ENCODE data around the gene NDUFS6.
"Not testable (repeated sequence)": the region's sequence is repeated elsewhere in the genome, so short reads cannot be mapped to it uniquely, and the experiment has no call there.

The NDUFS6 gene

GRCh38 chr5:1835431-1835830, 34.2 kb downstream of the NDUFS6 start:
- no peak overlapping the region for H3K27ac ChIP-seq (ENCODE audit: low read depth, low read length)
- H3K36me3 ChIP-seq (ENCODE audit: insufficient read depth, low read length): no peaks in the 10 kb centered on the region
- H3K4me1 ChIP-seq (ENCODE audit: control insufficient read depth, insufficient read depth, low read length, unreplicated experiment): no peaks in the 10 kb centered on the region
- peaks cover 56% of the 10 kb centered on the region for H3K27me3 ChIP-seq (ENCODE audit: insufficient read depth, low read length)
- H3K4me3 ChIP-seq (ENCODE audit: low read depth, low read length): no peak overlapping the region
- no peak overlapping the region for H2AFZ ChIP-seq (ENCODE audit: low read length, unreplicated experiment)
- H3K79me2 ChIP-seq (ENCODE audit: control insufficient read depth, insufficient read depth, low read length, unreplicated experiment): no peaks in the 10 kb centered on the region

GRCh38 chr5:1836176-1836890, 35.1 kb downstream of the NDUFS6 start:
- H3K27ac ChIP-seq (ENCODE audit: low read depth, low read length): no peak overlapping the region
- H2AFZ ChIP-seq (ENCODE audit: low read length, unreplicated experiment): no peak overlapping the region
- H3K27me3 ChIP-seq (ENCODE audit: insufficient read depth, low read length): peaks cover 65% of the 10 kb centered on the region
- no peaks in the 10 kb centered on the region for H3K36me3 ChIP-seq (ENCODE audit: insufficient read depth, low read length)
- H3K4me1 ChIP-seq (ENCODE audit: control insufficient read depth, insufficient read depth, low read length, unreplicated experiment): no peaks in the 10 kb centered on the region
- no peaks in the 10 kb centered on the region for H3K79me2 ChIP-seq (ENCODE audit: control insufficient read depth, insufficient read depth, low read length, unreplicated experiment)
- H3K4me3 ChIP-seq (ENCODE audit: low read depth, low read length): no peak overlapping the region

- Histone ChIP-seq H3K36me3 (ENCODE audit: insufficient read depth, low read length) (no peaks in the 10 kb centered on the region), H2AFZ (ENCODE audit: low read length, unreplicated experiment) (no peak overlapping the region), H3K27me3 (ENCODE audit: insufficient read depth, low read length) (peaks cover 73% of the 10 kb centered on the region), H3K4me3 (ENCODE audit: low read depth, low read length) (no peak overlapping the region), H3K4me1 (ENCODE audit: control insufficient read depth, insufficient read depth, low read length, unreplicated experiment) (no peaks in the 10 kb centered on the region), H3K79me2 (ENCODE audit: control insufficient read depth, insufficient read depth, low read length, unreplicated experiment) (no peaks in the 10 kb centered on the region), H3K27ac (ENCODE audit: low read depth, low read length) (no peak overlapping the region)
Measured at GRCh38 chr5:1836891-1837880, 36.0 kb downstream of the NDUFS6 start.

- no peak overlapping the region for H3K27ac ChIP-seq (ENCODE audit: low read depth, low read length)
- peaks cover 77% of the 10 kb centered on the region for H3K27me3 ChIP-seq (ENCODE audit: insufficient read depth, low read length)
Measured at GRCh38 chr5:1838013-1838412, 36.8 kb downstream of the NDUFS6 start.

GRCh38 chr5:1840071-1840547, 38.9 kb downstream of the NDUFS6 start:
- no peaks in the 10 kb centered on the region for H3K36me3 ChIP-seq (ENCODE audit: insufficient read depth, low read length)
- no peak overlapping the region for H3K4me3 ChIP-seq (ENCODE audit: low read depth, low read length)
- no peaks in the 10 kb centered on the region for H3K79me2 ChIP-seq (ENCODE audit: control insufficient read depth, insufficient read depth, low read length, unreplicated experiment)
- no peaks in the 10 kb centered on the region for H3K4me1 ChIP-seq (ENCODE audit: control insufficient read depth, insufficient read depth, low read length, unreplicated experiment)
- H3K27me3 ChIP-seq (ENCODE audit: insufficient read depth, low read length): peaks cover 67% of the 10 kb centered on the region
- H2AFZ ChIP-seq (ENCODE audit: low read length, unreplicated experiment): no peak overlapping the region
- H3K27ac ChIP-seq (ENCODE audit: low read depth, low read length): no peak overlapping the region

More at GRCh38 chr5:1838013-1838412, 36.8 kb downstream of the NDUFS6 start:
- H3K79me2 ChIP-seq (ENCODE audit: control insufficient read depth, insufficient read depth, low read length, unreplicated experiment): no peaks in the 10 kb centered on the region
- no peak overlapping the region for H3K4me3 ChIP-seq (ENCODE audit: low read depth, low read length)
- no peaks in the 10 kb centered on the region for H3K4me1 ChIP-seq (ENCODE audit: control insufficient read depth, insufficient read depth, low read length, unreplicated experiment)
- no peak overlapping the region for H2AFZ ChIP-seq (ENCODE audit: low read length, unreplicated experiment)
- no peaks in the 10 kb centered on the region for H3K36me3 ChIP-seq (ENCODE audit: insufficient read depth, low read length)

GRCh38 chr5:1840741-1841521, 39.7 kb downstream of the NDUFS6 start:
- H2AFZ ChIP-seq (ENCODE audit: low read length, unreplicated experiment): no peak overlapping the region
- no peak overlapping the region for H3K27ac ChIP-seq (ENCODE audit: low read depth, low read length)
- no peaks in the 10 kb centered on the region for H3K4me1 ChIP-seq (ENCODE audit: control insufficient read depth, insufficient read depth, low read length, unreplicated experiment)
- no peaks in the 10 kb centered on the region for H3K79me2 ChIP-seq (ENCODE audit: control insufficient read depth, insufficient read depth, low read length, unreplicated experiment)
- no peak overlapping the region for H3K4me3 ChIP-seq (ENCODE audit: low read depth, low read length)
- H3K27me3 ChIP-seq (ENCODE audit: insufficient read depth, low read length): peaks cover 64% of the 10 kb centered on the region
- H3K36me3 ChIP-seq (ENCODE audit: insufficient read depth, low read length): no peaks in the 10 kb centered on the region

- H2AFZ ChIP-seq (ENCODE audit: low read length, unreplicated experiment): no peak overlapping the region
- H3K79me2 ChIP-seq (ENCODE audit: control insufficient read depth, insufficient read depth, low read length, unreplicated experiment): no peaks in the 10 kb centered on the region
- no peaks in the 10 kb centered on the region for H3K4me1 ChIP-seq (ENCODE audit: control insufficient read depth, insufficient read depth, low read length, unreplicated experiment)
- H3K36me3 ChIP-seq (ENCODE audit: insufficient read depth, low read length): no peaks in the 10 kb centered on the region
- H3K27ac ChIP-seq (ENCODE audit: low read depth, low read length): no peak overlapping the region
- H3K27me3 ChIP-seq (ENCODE audit: insufficient read depth, low read length): peaks cover 61% of the 10 kb centered on the region
- H3K4me3 ChIP-seq (ENCODE audit: low read depth, low read length): no peak overlapping the region
Measured at GRCh38 chr5:1842004-1842819, 41.0 kb downstream of the NDUFS6 start.

GRCh38 chr5:1843761-1844160, 42.6 kb downstream of the NDUFS6 start:
- not testable (repeated sequence) for H3K79me2 ChIP-seq (ENCODE audit: control insufficient read depth, insufficient read depth, low read length, unreplicated experiment); H3K36me3 ChIP-seq (ENCODE audit: insufficient read depth, low read length); H3K4me3 ChIP-seq (ENCODE audit: low read depth, low read length); H3K27ac ChIP-seq (ENCODE audit: low read depth, low read length); H2AFZ ChIP-seq (ENCODE audit: low read length, unreplicated experiment); H3K4me1 ChIP-seq (ENCODE audit: control insufficient read depth, insufficient read depth, low read length, unreplicated experiment)
- peaks cover 65% of the 10 kb centered on the region for H3K27me3 ChIP-seq (ENCODE audit: insufficient read depth, low read length)

GRCh38 chr5:1844708-1845436, 43.7 kb downstream of the NDUFS6 start:
- H3K27ac ChIP-seq (ENCODE audit: low read depth, low read length): no peak overlapping the region
- peaks cover 67% of the 10 kb centered on the region for H3K27me3 ChIP-seq (ENCODE audit: insufficient read depth, low read length)
- no peak overlapping the region for H3K4me3 ChIP-seq (ENCODE audit: low read depth, low read length)
- no peaks in the 10 kb centered on the region for H3K4me1 ChIP-seq (ENCODE audit: control insufficient read depth, insufficient read depth, low read length, unreplicated experiment)
- H3K36me3 ChIP-seq (ENCODE audit: insufficient read depth, low read length): no peaks in the 10 kb centered on the region
- H3K79me2 ChIP-seq (ENCODE audit: control insufficient read depth, insufficient read depth, low read length, unreplicated experiment): no peaks in the 10 kb centered on the region
- H2AFZ ChIP-seq (ENCODE audit: low read length, unreplicated experiment): no peak overlapping the region
